Mammary epithelial cell (primary cell): Measurements from ENCODE around the gene TEKT5.

Experiments
- CTCF ChIP-seq, 2 donors: IDR thresholded peaks in 1 of 2; conservative IDR thresholded peaks in 1 of 2; 2 replicates each; pipeline ENCODE4 v1.5.1; 2011 to 2012; ENCODE audit warnings: inconsistent platforms in 2 of 2, low read length in 2 of 2, mild to moderate bottlenecking in 2 of 2, control low read depth in 1 of 2, low read depth in 1 of 2; ENCODE audit not compliant: insufficient read depth in 1 of 2; ENCODE audit errors: extremely low read depth in 1 of 2
- EZH2 ChIP-seq: IDR thresholded peaks from 2 replicates; pipeline ENCODE4 v1.6.1; 2012; ENCODE audit warnings: low read length, inconsistent platforms, borderline replicate concordance

GRCh38 chr16:10616419-10616755 lies 78.3 kb downstream of the TEKT5 start:
- no peak for TF ChIP-seq CTCF (conservative IDR thresholded peaks at IDR 0.05 in 1 of 2, IDR thresholded peaks at IDR 0.05 in 1 of 2; ENCODE audit: extremely low read depth in 1 of 2, insufficient read depth in 1 of 2, low read depth in 1 of 2, low read length in 2 of 2)
- no peak for TF ChIP-seq EZH2
